GM23338 (cell line): Measurements from ENCODE around the gene CPT1A.

Source experiments
- EZH2 ChIP-seq: fragments of 200-600 bp; sonication (generic); IDR thresholded peaks from one replicate; pipeline ENCODE4 v1.8.0; 2017; ENCODE audit warnings: antibody characterized with exemption, mild to moderate bottlenecking, low read depth; ENCODE audit not compliant: unreplicated experiment
- TF ChIP-seq, protein P1 (sequence below), 2 experiments: fragments of 200-600 bp in 1 of 2; sonication (generic) in 1 of 2; conservative IDR thresholded peaks; 2 replicates each; pipeline versions ENCODE4 v1.5.1 to v1.6.1; 2016 to 2017; ENCODE audit warnings: antibody characterized with exemption in 2 of 2, low read depth in 2 of 2, mild to moderate bottlenecking in 2 of 2, moderate library complexity in 1 of 2
- TF ChIP-seq, protein P2 (sequence below): IDR thresholded peaks from one replicate; pipeline ENCODE4 v1.6.1; 2018; ENCODE audit warnings: antibody characterized with exemption; ENCODE audit not compliant: unreplicated experiment

DNA sequence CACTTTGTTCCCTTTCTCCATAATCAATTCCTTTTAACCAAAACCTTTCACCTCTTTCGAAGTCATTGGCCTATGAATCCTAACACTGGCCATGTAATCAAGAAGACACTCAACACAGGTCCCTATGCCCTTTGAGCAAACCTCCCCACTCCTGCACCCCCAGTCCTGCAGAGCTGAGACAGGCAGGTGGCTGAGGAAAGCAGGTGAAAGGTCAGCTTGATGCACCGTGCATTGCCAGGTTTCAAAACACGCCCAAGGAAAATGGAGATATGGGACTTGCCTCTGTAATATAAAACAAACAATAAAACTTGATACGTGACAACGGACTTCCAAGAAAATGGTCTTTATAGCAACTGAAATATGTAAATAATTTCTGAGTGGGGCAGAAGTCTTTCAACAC is 10.6 kb downstream of the CPT1A start:
- TF ChIP-seq, protein P1, sequence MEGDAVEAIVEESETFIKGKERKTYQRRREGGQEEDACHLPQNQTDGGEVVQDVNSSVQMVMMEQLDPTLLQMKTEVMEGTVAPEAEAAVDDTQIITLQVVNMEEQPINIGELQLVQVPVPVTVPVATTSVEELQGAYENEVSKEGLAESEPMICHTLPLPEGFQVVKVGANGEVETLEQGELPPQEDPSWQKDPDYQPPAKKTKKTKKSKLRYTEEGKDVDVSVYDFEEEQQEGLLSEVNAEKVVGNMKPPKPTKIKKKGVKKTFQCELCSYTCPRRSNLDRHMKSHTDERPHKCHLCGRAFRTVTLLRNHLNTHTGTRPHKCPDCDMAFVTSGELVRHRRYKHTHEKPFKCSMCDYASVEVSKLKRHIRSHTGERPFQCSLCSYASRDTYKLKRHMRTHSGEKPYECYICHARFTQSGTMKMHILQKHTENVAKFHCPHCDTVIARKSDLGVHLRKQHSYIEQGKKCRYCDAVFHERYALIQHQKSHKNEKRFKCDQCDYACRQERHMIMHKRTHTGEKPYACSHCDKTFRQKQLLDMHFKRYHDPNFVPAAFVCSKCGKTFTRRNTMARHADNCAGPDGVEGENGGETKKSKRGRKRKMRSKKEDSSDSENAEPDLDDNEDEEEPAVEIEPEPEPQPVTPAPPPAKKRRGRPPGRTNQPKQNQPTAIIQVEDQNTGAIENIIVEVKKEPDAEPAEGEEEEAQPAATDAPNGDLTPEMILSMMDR (conservative IDR thresholded peaks at IDR 0.05; ENCODE audit: low read depth in 2 of 2), result no peak
- no peak for TF ChIP-seq EZH2
- TF ChIP-seq, protein P2, sequence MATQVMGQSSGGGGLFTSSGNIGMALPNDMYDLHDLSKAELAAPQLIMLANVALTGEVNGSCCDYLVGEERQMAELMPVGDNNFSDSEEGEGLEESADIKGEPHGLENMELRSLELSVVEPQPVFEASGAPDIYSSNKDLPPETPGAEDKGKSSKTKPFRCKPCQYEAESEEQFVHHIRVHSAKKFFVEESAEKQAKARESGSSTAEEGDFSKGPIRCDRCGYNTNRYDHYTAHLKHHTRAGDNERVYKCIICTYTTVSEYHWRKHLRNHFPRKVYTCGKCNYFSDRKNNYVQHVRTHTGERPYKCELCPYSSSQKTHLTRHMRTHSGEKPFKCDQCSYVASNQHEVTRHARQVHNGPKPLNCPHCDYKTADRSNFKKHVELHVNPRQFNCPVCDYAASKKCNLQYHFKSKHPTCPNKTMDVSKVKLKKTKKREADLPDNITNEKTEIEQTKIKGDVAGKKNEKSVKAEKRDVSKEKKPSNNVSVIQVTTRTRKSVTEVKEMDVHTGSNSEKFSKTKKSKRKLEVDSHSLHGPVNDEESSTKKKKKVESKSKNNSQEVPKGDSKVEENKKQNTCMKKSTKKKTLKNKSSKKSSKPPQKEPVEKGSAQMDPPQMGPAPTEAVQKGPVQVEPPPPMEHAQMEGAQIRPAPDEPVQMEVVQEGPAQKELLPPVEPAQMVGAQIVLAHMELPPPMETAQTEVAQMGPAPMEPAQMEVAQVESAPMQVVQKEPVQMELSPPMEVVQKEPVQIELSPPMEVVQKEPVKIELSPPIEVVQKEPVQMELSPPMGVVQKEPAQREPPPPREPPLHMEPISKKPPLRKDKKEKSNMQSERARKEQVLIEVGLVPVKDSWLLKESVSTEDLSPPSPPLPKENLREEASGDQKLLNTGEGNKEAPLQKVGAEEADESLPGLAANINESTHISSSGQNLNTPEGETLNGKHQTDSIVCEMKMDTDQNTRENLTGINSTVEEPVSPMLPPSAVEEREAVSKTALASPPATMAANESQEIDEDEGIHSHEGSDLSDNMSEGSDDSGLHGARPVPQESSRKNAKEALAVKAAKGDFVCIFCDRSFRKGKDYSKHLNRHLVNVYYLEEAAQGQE, result no peak
